ENCODE measurements around the gene NCOA3.

DNA sequence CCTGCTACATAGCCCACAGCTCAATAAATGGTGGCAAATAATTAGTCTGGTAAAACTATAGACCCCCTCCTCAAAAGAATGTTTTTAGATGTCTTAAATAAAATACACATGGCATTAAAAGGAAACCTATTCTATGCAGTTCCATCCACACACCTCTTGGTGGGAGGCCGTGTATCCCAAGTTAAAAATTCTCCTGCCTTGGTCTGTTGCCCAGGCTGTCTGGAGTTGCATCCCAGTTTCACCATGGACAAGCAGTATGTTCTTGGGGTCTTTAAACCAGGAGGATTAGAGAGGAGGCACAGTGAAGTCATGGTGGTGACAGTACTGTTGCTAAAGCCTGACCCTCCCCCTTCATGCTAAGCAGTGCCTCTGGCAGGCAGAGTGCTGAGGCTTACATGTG, 188.0 kb downstream of the NCOA3 start:
- TF ChIP-seq ZFP30 (CRISPR knock-in tag; IDR thresholded peaks at IDR 0.05), result no peak
- TF ChIP-seq ZNF70 (CRISPR knock-in tag; IDR thresholded peaks at IDR 0.05), result no peak
- no peak for TF ChIP-seq RARB (CRISPR knock-in tag; IDR thresholded peaks at IDR 0.05)
- TF ChIP-seq ISL1 (CRISPR knock-in tag; IDR thresholded peaks at IDR 0.05), result no peak
- TF ChIP-seq ARNTL (CRISPR knock-in tag; IDR thresholded peaks at IDR 0.05; ENCODE audit: borderline replicate concordance, low read depth), result no peak
- TF ChIP-seq, protein P1, sequence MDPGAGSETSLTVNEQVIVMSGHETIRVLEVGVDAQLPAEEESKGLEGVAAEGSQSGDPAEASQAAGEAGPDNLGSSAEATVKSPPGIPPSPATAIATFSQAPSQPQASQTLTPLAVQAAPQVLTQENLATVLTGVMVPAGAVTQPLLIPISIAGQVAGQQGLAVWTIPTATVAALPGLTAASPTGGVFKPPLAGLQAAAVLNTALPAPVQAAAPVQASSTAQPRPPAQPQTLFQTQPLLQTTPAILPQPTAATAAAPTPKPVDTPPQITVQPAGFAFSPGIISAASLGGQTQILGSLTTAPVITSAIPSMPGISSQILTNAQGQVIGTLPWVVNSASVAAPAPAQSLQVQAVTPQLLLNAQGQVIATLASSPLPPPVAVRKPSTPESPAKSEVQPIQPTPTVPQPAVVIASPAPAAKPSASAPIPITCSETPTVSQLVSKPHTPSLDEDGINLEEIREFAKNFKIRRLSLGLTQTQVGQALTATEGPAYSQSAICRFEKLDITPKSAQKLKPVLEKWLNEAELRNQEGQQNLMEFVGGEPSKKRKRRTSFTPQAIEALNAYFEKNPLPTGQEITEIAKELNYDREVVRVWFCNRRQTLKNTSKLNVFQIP (CRISPR knock-in tag; IDR thresholded peaks at IDR 0.05; ENCODE audit: borderline replicate concordance, low read depth), result no peak
- TF ChIP-seq ZFP3 (CRISPR knock-in tag; IDR thresholded peaks at IDR 0.05), result no peak
- TF ChIP-seq ZC3H10 (CRISPR knock-in tag; IDR thresholded peaks at IDR 0.05), result no peak
- TF ChIP-seq TOX (CRISPR knock-in tag; IDR thresholded peaks at IDR 0.05; ENCODE audit: borderline replicate concordance), result no peak
